ENCODE results near the gene GNAI3.

GNAI3 gene

DNA sequence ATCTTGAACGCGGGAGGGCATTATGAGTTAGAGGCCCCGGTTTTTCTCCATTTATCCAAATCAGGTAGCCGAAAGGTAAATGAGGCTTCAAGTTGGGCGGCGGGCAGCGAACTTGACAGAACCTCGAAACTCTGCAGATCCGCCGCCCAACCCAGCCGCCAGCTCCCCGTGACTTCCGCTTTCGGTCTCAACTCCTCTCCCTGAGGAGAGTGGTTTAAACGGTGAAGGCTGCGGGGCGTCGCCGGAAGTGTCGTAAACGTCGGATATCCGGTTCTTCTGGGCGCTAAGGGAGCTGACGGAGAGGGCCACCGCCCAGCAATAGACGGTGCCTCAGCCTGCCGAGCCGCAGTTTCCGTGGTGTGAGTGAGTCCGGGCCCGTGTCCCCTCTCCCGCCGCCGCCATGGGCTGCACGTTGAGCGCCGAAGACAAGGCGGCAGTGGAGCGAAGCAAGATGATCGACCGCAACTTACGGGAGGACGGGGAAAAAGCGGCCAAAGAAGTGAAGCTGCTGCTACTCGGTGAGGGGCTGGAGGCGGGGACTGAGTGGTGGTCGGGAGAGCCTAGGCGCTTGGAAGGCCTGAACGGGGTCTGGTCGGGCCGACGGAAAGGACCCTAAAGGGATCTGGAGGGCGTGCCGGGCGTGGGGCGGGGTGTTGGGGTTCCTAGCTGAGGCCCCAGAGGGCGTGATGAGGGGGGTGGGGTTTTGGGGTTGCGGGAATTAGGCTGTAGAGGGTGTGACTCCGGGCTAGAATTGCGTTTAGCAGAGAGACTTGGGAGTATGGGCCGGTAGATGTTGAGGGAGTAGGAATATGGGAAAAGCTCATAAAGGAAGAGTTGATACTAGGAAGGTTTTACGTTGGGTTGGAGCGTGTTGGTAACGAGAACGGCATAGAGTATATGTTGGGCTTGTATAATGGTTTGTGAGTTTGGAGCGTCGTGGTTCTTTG, at the start of gene GNAI3:
Gene GNAI3, plus strand, starts transcription at position 295 of the 947 bp plus-strand sequence. Its CDS starts 106 bp downstream, at position 401.
- DNase-seq (ENCODE audit: low read depth), result peak; percentile 96

DNA sequence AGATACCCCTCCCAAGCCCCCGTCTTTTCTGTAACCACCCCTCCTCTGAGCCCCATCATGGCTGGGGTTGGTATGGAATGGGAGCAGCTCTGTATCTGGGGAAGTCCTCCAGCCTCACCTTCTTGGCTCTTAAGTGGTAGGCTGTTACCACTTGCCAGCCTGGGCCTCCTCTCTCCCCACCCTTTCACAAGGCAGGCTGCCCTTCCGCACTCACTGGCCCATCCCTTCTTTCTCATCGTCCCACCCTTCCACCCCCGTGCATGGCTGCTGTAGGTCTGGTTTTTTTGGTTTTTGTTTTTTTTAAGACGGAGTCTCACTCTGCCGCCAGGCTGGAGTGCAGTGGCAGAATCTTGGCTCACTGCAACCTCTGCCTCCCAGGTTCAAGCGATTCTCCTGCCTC, 49.3 kb upstream of the GNAI3 start:
- DNase-seq (ENCODE audit: low read depth), result no peak

- peak; percentile 88 for DNase-seq (ENCODE audit: low read depth)
Observed at GRCh38 chr1:109499661-109500536, 48.5 kb upstream of the GNAI3 start.

DNA sequence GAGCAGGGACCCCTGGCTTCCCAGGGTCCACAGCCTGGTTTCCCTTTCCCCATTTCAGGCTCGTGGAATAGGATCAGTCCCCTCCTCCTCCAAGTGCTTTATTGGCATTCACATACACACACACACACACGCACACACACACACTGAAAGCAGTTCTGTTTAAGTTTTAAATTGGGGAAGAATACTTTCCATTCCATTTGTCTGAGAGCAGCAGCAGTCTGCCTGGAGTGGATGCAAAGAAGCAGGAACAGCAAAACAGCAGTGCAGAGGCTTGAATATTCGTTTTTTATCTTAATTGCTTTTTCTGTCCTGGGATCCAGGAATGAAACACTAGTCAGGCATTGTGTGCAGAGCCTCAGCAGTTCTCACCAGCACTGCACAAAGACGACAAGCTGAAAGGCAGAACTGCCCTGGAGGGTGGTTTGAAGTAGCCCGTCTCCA, 47.5 kb upstream of the GNAI3 start:
- DNase-seq (ENCODE audit: low read depth), result peak; percentile 92

DNA sequence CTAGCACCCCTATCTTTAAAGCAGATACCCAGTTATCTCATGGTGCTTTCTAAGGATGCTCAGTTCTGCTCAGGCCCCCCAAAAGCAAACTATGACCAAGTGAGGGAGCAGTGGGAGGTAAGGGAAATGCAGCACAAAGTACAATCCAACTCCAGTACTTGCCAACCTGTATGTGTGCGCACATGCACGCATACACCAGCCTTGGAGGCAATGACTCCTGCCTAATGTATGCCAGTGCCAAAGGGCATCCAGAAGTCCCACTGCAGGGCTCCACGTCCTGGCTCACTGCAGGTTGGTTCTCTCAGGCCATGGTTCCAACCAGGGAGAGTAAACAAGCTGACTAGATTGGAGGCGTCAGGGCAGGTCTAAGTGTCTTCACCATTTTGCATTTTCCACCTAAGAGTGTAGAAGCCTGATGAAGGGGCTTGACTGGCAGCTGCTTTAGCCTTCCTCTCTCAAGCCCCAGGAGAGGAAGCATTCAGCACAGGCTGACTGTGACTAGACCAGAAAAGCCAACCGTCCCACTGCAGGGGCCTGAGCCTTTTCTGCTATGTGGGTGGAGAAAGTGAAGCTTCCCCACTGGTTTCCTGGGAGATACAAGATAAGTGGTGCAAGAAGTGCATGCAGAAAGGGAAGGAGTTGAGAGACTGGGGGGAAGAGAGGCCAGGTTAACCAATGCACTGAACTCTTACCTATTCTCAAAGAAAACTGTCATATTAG, 46.6 kb upstream of the GNAI3 start:
- DNase-seq (ENCODE audit: low read depth), result no peak

GRCh38 chr1:109502364-109502851, 46.0 kb upstream of the GNAI3 start:
- no peak for DNase-seq (ENCODE audit: low read depth)

DNA sequence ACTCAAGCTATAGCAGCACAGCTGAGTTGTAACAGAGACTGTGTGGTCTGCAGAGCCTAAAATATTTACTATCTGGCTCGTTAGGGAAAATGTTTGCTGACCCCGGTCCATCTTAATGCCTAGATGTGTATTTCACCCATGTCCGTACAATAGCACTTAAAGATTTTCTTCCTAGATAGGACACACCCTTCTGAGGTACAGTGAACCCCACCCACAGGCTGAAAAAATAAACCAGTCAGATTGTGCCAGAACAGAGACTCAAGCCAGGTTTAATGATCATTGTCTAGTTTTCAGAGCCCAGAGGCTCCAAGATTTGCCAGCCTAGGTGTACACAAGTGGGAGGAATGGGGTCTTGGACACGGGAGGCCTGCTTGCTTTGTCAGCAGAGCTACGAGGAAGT, 44.5 kb upstream of the GNAI3 start:
- no peak for DNase-seq (ENCODE audit: low read depth)

DNA sequence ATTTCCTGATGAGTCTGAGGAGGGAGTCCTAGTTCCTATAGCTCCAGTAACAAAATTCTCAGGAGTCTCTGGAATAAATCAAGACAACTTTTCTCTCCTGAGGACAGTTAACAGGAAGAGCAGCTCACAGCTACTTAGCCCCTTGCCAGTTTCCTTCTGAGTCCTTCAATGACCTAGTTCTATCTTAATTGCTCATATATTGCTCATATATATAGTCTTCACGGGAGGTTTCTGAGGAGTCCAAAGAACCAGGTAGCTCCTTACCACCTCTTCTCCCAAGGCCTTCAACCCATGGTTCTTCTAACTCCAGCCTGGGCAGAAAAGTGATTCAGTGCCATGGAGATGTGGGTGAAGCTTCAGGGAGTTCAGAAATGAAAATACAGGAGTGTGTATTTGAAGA, 43.4 kb upstream of the GNAI3 start:
- no peak for DNase-seq (ENCODE audit: low read depth)

GRCh38 chr1:109508001-109508872, 40.2 kb upstream of the GNAI3 start:
- DNase-seq (ENCODE audit: low read depth), result no peak

DNA sequence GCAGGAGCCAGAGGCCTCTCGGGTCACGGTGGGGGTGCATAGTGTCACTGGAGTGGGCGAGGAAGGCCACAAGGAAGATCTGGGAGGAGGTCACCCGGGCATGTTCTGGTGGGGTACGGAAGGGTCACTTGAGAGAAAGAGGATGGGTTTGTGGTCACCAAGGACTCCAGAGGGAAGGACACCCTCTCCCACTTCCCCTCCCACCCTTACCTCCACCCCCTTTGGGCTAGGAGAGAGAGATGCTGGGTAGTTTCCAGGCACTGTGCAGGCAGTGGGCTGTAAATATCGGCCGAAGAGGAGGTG, 39.6 kb upstream of the GNAI3 start:
- no peak for DNase-seq (ENCODE audit: low read depth)

GRCh38 chr1:109509176-109510134, 39.0 kb upstream of the GNAI3 start, which contains the start of gene AMIGO1:
TSS of gene AMIGO1 (minus strand) at chr1:109509727. CDS start at chr1:109508912, 815 bp downstream.
- peak; percentile 56 for DNase-seq (ENCODE audit: low read depth)

- no peak for DNase-seq (ENCODE audit: low read depth)
Observed at GRCh38 chr1:109513110-109513710, 35.2 kb upstream of the GNAI3 start.

- DNase-seq (ENCODE audit: low read depth), result peak; percentile 31
Observed at GRCh38 chr1:109514846-109515245, 33.6 kb upstream of the GNAI3 start.

DNA sequence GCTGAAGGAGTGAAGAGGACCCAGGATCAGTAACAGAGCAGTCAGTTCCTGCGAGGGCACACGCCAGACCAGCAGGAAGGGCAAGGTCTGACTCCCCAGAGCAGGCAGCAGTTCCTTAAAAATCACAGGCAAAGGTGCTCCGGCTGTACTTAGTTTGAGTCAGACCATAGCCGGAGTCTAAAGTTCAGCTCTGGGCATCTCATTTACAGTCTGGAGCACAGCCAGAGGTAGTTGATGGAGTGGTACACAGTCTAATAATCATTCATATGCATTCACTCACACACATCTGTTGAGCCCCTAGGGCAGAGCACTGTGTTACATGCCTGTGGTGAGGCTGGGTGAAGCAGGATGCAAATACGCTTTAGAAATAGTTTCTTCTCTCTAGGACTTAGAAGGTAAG, 31.5 kb upstream of the GNAI3 start:
- DNase-seq (ENCODE audit: low read depth), result peak; percentile 93

DNA sequence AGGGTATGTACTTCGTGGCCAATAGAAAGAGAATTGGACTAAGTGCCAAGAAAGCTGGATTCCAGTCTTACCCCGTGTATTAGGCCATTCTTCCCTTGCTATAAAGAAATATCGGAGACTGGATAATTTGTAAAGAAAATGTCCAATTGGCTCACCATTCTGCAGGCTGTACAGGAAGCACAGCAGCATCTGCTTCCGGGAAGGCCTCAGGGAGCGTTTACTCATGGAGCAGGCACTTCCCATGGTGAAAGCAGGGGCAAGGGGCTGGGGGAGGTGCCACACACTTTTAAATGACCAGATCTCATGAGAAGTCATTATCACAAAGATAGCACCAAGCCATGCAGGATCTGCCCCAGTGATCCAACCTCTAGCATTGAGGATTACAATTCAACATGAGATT, 31.1 kb upstream of the GNAI3 start:
- no peak for DNase-seq (ENCODE audit: low read depth)

DNA sequence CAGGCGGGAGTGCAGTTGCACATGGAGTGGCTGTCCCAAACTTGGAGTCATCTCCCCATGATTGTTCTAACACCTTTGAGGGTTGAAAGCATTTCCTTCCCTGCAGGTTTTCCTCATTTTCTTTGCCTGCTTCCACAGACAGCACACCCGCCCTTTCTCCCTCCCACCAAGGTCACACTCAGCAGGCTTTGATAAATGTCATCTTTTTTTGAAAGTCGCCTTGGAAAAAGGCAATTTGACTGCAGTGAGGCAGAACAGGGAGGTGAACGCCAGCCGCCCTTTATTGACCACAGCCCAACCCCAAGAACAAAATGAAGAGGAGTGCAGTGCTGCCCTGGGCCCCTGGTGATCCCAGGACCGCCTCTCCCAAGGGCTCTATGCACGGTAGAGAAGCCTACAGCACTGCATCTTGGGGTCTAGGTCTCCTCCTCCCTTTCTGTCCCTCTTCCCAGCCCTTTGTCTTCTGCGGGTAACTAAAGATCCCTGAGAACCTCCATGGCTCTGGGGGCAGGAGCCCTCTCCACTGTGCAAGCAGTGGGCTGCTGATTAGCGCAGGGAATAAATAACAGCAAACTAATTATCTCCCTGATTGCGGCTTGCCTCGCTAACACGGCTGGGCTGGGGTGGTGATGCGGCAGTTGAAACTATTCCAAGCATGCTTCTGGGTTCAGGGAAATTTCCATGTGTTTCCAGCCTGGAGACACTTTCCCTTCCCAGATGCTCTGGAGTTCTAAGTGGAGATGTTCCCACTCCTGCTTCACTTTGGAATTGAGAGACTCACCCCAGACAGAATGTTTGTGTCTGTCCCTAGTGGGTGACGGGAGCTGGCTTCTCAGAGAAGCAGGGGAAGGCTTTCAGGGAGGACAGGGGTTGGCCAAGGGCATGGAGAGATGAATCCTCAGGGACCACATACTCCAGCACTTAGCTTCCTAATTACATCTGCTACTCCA, 27.1 kb upstream of the GNAI3 start:
- peak; percentile 51 for DNase-seq (ENCODE audit: low read depth)

GRCh38 chr1:109522026-109522425, 26.4 kb upstream of the GNAI3 start:
- no peak for DNase-seq (ENCODE audit: low read depth)

GRCh38 chr1:109523706-109524105, 24.7 kb upstream of the GNAI3 start:
- no peak for DNase-seq (ENCODE audit: low read depth)

Measured in EH (cell line).